Panc1 (cell line): ENCODE measurements around the gene CGN. TPM values are rescaled to one million over a fixed set of nuclear protein-coding genes. Genes with fewer than 3 reads are reported as not detected.

ENCODE experiments used
- ATAC-seq: fragments of 200-7000 bp; cut with Tn5 transposase; 2 replicates; pipeline ENCODE4 v1.9.1; 2020; ENCODE audit warnings: mild to moderate bottlenecking, moderate library complexity
- BruUV-seq: library from RNA; stranded (reverse); fragments of 400-500 nt; replicated peaks from 2 replicates; lab custom pipeline; 2021; lab: Mats Ljungman, UMichigan
- CTCF ChIA-PET: fragments of 300-600 bp; sonication (Branson Sonifier 250); formaldehyde crosslinking; loops from one replicate; lab custom pipeline; 2022; ENCODE audit warnings: antibody characterized with exemption; lab: Charles Lee
- POLR2A ChIA-PET: fragments of 300-600 bp; sonication (Branson Sonifier 250); formaldehyde crosslinking; loops from one replicate; lab custom pipeline; 2022; ENCODE audit warnings: antibody characterized with exemption; lab: Charles Lee
- DNase-seq: peaks from one replicate; pipeline ENCODE4 v3.0.0-alpha.2; 2010; ENCODE audit warnings: low read depth, low spot score
- H3K27ac ChIP-seq: 2 replicates; pipeline ENCODE4 v1.5.1; 2011; ENCODE audit warnings: mild to moderate bottlenecking, low read length, inconsistent platforms
- H3K27me3 ChIP-seq: fragments of 200-500 bp; sonication (Bioruptor generic); 2 replicates; pipeline ENCODE4 v1.6.0; 2014; ENCODE audit warnings: low read length, inconsistent platforms; ENCODE audit not compliant: control insufficient read depth, insufficient read depth
- H3K36me3 ChIP-seq: fragments of 200-500 bp; sonication (Bioruptor generic); 2 replicates; pipeline ENCODE4 v1.5.1; 2014; ENCODE audit warnings: inconsistent platforms, mild to moderate bottlenecking, low read length, moderate library complexity; ENCODE audit not compliant: control insufficient read depth, insufficient read depth
- H3K4me1 ChIP-seq: 2 replicates; pipeline ENCODE4 v1.5.1; 2011; ENCODE audit warnings: inconsistent platforms, mild to moderate bottlenecking, low read length, moderate library complexity; ENCODE audit not compliant: control insufficient read depth, insufficient read depth
- H3K4me3 ChIP-seq, 2 experiments: 2 replicates each; pipeline ENCODE4 v1.5.1; 2011 to 2012; ENCODE audit warnings: low read depth in 2 of 2, low read length in 2 of 2, mild to moderate bottlenecking in 2 of 2, inconsistent platforms in 1 of 2, moderate library complexity in 1 of 2
- H3K9me3 ChIP-seq: fragments of 200-500 bp; sonication (Bioruptor generic); 2 replicates; pipeline ENCODE4 v1.5.1; 2014; ENCODE audit warnings: low read depth, mild to moderate bottlenecking, inconsistent platforms, low read length, moderate library complexity; ENCODE audit not compliant: control insufficient read depth, insufficient read depth
- CTCF ChIP-seq: fragments of 450-650 bp; IDR thresholded peaks from 2 replicates; pipeline ENCODE4 v1.5.1; 2017; ENCODE audit warnings: mild to moderate bottlenecking
- POLR2AphosphoS5 ChIP-seq: IDR thresholded peaks from 2 replicates; pipeline ENCODE4 v1.6.1; 2012; ENCODE audit warnings: mild to moderate bottlenecking, low read depth, low read length, moderate library complexity
- REST ChIP-seq, 2 experiments: IDR thresholded peaks; 2 replicates each; pipeline ENCODE4 v1.6.1; 2011 to 2012; ENCODE audit warnings: low read depth in 2 of 2, control low read depth in 1 of 2, low read length in 1 of 2, mild to moderate bottlenecking in 1 of 2, moderate library complexity in 1 of 2; ENCODE audit not compliant: insufficient read depth in 1 of 2
- SIN3A ChIP-seq: IDR thresholded peaks from 2 replicates; pipeline ENCODE4 v1.6.1; 2012; ENCODE audit warnings: low read depth, mild to moderate bottlenecking, low read length, moderate library complexity, borderline replicate concordance; ENCODE audit not compliant: insufficient read depth
- TCF7L2 ChIP-seq: IDR thresholded peaks from 2 replicates; pipeline ENCODE4 v1.6.1; 2011; ENCODE audit warnings: mild to moderate bottlenecking, low read depth, low read length, inconsistent platforms
- in situ Hi-C: cut with HindIII; loops from 2 replicates; pipeline ENCODE4 v1.10.0; 2016; ENCODE audit warnings: low sequenced_read_pairs, low pct_unique_long_range_greater_than_20kb
- intact Hi-C: fragments of 100-400 bp; cut with micrococcal nuclease; formaldehyde crosslinking; loops from one replicate; pipeline ENCODE4 v1.10.0; 2022; ENCODE audit not compliant: unreplicated experiment
- total RNA-seq: library from RNA; stranded (reverse); gene quantifications from one replicate; pipeline ENCODE4 v1.2.1, GENCODE V29; 2021; ENCODE audit not compliant: unreplicated experiment

CGN gene
- total RNA-seq, 1 experiment from 2014 or later = 10.2 TPM

GRCh38 chr1:151547119-151547899 is 36.1 kb downstream of the CGN start:
- BruUV-seq = no TSS peak
- intact Hi-C loops (loop anchor here (10.0 kb wide), 1 partner anchor 103 kb away; no protein-coding TSS in a partner anchor), in situ Hi-C loops (no loop called here)
- DNase-seq (no peak), ATAC-seq (peak; percentile 73)
- Histone ChIP-seq H3K9me3 (no peaks in the 10 kb centered on the region), H3K27ac (peak overlapping the region; percentile 93), H3K4me1 (peaks cover 80% of the 10 kb centered on the region), H3K36me3 (no peaks in the 10 kb centered on the region), H3K27me3 (no peaks in the 10 kb centered on the region), H3K4me3 (peak overlapping the region in 1 of 2 experiments; percentile 6; a peak in 1 of 4 replicates)
- TF ChIP-seq CTCF (no peak), SIN3A (0 out of 2 replicates have a peak, but pooled peaks have one; percentile 44), REST (IDR thresholded peaks at IDR 0.05; ENCODE audit: insufficient read depth in 1 of 2, low read depth in 2 of 2, low read length in 1 of 2) (no peak), TCF7L2 (peak; percentile 12; the same call in 1 of the 2 replicates), POLR2AphosphoS5 (peak; percentile 37; the same call in 1 of the 2 replicates)
- ChIA-PET POLR2A (no interaction called here), CTCF (no interaction called here)

- ATAC-seq (no peak), DNase-seq (no peak)
- Histone ChIP-seq H3K4me3 (peak overlapping the region in 1 of 2 experiments; percentile 0; a peak in 1 of 4 replicates), H3K4me1 (peaks cover 77% of the 10 kb centered on the region), H3K36me3 (no peaks in the 10 kb centered on the region), H3K27ac (peak overlapping the region; percentile 93), H3K9me3 (no peaks in the 10 kb centered on the region), H3K27me3 (no peaks in the 10 kb centered on the region)
- intact Hi-C loops = loop anchor here (10.0 kb wide), 1 partner anchor 103 kb away; no protein-coding TSS in a partner anchor
- BruUV-seq = no TSS peak
- POLR2A ChIA-PET = no interaction called here
- no peak for TF ChIP-seq REST (IDR thresholded peaks at IDR 0.05; ENCODE audit: insufficient read depth in 1 of 2, low read depth in 2 of 2, low read length in 1 of 2)
- in situ Hi-C loops = no loop called here
- CTCF ChIA-PET = no interaction called here
Observed at GRCh38 chr1:151547900-151548230, 36.7 kb downstream of the CGN start.
